PFSK-1 (cell line): Measurements from ENCODE around the gene AMIGO3.

Source experiments
- POLR2AphosphoS5 ChIP-seq: IDR thresholded peaks from 2 replicates; pipeline ENCODE4 v1.6.1; 2012; ENCODE audit warnings: low read depth, mild to moderate bottlenecking, control low read depth, low read length, moderate library complexity
- REST ChIP-seq, 2 experiments: IDR thresholded peaks; 2 replicates each; pipeline versions ENCODE4 v1.6.1 to v1.8.0; 2011 to 2012; ENCODE audit warnings: low read depth in 2 of 2, low read length in 2 of 2, control low read depth in 1 of 2, inconsistent platforms in 1 of 2, mild to moderate bottlenecking in 1 of 2, moderate library complexity in 1 of 2; ENCODE audit not compliant: insufficient read depth in 1 of 2
- SIN3A ChIP-seq: IDR thresholded peaks from 2 replicates; pipeline ENCODE4 v1.6.1; 2012; ENCODE audit warnings: mild to moderate bottlenecking, low read length, moderate library complexity, borderline replicate concordance; ENCODE audit not compliant: insufficient read depth
- TAF1 ChIP-seq: IDR thresholded peaks from 2 replicates; pipeline ENCODE4 v1.6.1; 2012; ENCODE audit warnings: low read length, control low read depth, borderline replicate concordance; ENCODE audit not compliant: insufficient read depth

GRCh38 chr3:49720855-49721595 lies 1.5 kb upstream of the AMIGO3 start:
- TF ChIP-seq TAF1 = no peak
- TF ChIP-seq REST (IDR thresholded peaks at IDR 0.05; ENCODE audit: insufficient read depth in 1 of 2, low read depth in 2 of 2, low read length in 2 of 2) = no peak
- TF ChIP-seq POLR2AphosphoS5 = no peak; the same call in 1 of the 2 replicates
- no peak for TF ChIP-seq SIN3A
